Measurements from ENCODE around the gene PIGN. TPM values are rescaled to one million over a fixed set of nuclear protein-coding genes. Genes with fewer than 3 reads are reported as not detected.

PIGN gene
- total and polyA plus RNA-seq, 2 of the 8 experiments (the other 6 are each of a cell fraction or from before 2014, with no cell fraction given), result 20.9 to 26.3 TPM

DNA sequence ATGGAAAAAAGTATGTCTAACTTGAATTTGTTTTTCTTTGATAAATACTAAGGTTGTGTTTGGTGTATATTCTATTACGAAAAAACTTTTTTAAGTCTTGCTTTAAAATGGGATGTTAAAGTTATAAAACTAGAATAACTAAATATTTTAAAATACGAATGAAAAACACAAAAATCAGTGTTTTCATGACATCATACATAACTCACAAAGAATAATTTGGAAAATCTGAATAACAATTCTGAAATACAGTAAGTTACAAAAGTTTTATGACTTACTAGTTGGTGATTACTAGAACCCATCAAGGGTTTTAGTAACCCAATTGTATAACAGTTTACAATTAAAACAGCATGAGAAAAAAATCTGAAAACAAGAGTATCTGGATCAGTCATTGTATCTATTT, 61.2 kb downstream of the PIGN start (continued):
- TF ChIP-seq CHD1 (IDR thresholded peaks at IDR 0.05; ENCODE audit: low read depth, low read length) (no peak), TCF12 (IDR thresholded peaks at IDR 0.05; ENCODE audit: low read depth, low read length) (no peak), RBBP5 (IDR thresholded peaks at IDR 0.05; ENCODE audit: borderline replicate concordance, low read depth, low read length) (no peak), CEBPB (IDR thresholded peaks at IDR 0.05; ENCODE audit: low read depth, low read length) (no peak), CTBP2 (IDR thresholded peaks at IDR 0.05; ENCODE audit: borderline replicate concordance, insufficient read depth, insufficient read length, low read length) (no peak), CHD2 (IDR thresholded peaks at IDR 0.05; ENCODE audit: low read length) (no peak), ZNF274 (IDR thresholded peaks at IDR 0.05; ENCODE audit: borderline replicate concordance, extremely low read depth, low read length) (no peak)

Measured in H1 (cell line).